SK-N-SH treated with all-trans-retinoic acid at 6 μM for 48 hours (cell line): ENCODE measurements around the gene PLXND1.

ENCODE experiments used
- ATAC-seq: fragments of 200-7000 bp; cut with Tn5 transposase; 3 replicates; pipeline ENCODE4 v1.9.1; 2020; ENCODE audit warnings: mild to moderate bottlenecking, moderate library complexity
- ARNTL ChIP-seq: fragments of 450-650 bp; formaldehyde crosslinking; IDR thresholded peaks from 2 replicates; pipeline ENCODE4 v1.5.0; 2020; ENCODE audit warnings: low read depth, mild to moderate bottlenecking, moderate library complexity, borderline replicate concordance
- BACH2 ChIP-seq: fragments of 250-450 bp; sonication (Bioruptor Pico); IDR thresholded peaks from 2 replicates; pipeline ENCODE4 v1.9.0; 2021; ENCODE audit warnings: mild to moderate bottlenecking, borderline replicate concordance
- CSDC2 ChIP-seq: fragments of 250-450 bp; sonication (Bioruptor Pico); IDR thresholded peaks from 2 replicates; pipeline ENCODE4 v1.5.0; 2020; ENCODE audit warnings: mild to moderate bottlenecking, moderate library complexity
- ESRRG ChIP-seq: fragments of 250-450 bp; sonication (Bioruptor Pico); IDR thresholded peaks from 2 replicates; pipeline ENCODE4 v1.6.1; 2021; ENCODE audit warnings: mild to moderate bottlenecking
- GLIS3 ChIP-seq: fragments of 250-450 bp; sonication (Bioruptor Pico); IDR thresholded peaks from 2 replicates; pipeline ENCODE4 v1.5.0; 2020; ENCODE audit warnings: mild to moderate bottlenecking, moderate library complexity
- ISL1 ChIP-seq: fragments of 250-450 bp; sonication (Bioruptor Pico); IDR thresholded peaks from 2 replicates; pipeline ENCODE4 v2.1.2; 2022; ENCODE audit warnings: mild to moderate bottlenecking, moderate library complexity
- OSR1 ChIP-seq: fragments of 250-450 bp; sonication (Bioruptor Pico); IDR thresholded peaks from 2 replicates; pipeline ENCODE4 v1.8.0; 2022; ENCODE audit warnings: moderate library complexity, mild to moderate bottlenecking, inconsistent platforms
- PATZ1 ChIP-seq: fragments of 250-450 bp; sonication (Bioruptor Pico); IDR thresholded peaks from 2 replicates; pipeline ENCODE4 v1.8.0; 2020; ENCODE audit warnings: mild to moderate bottlenecking, moderate library complexity, borderline replicate concordance
- POU6F1 ChIP-seq: fragments of 250-450 bp; sonication (Bioruptor Pico); IDR thresholded peaks from 2 replicates; pipeline ENCODE4 v1.8.0; 2021; ENCODE audit warnings: low read depth, mild to moderate bottlenecking, moderate library complexity, borderline replicate concordance
- PPARA ChIP-seq: fragments of 250-450 bp; sonication (Bioruptor Pico); IDR thresholded peaks from 2 replicates; pipeline ENCODE4 v1.5.0; 2020; ENCODE audit warnings: mild to moderate bottlenecking, borderline replicate concordance
- RARB ChIP-seq: fragments of 250-450 bp; sonication (Bioruptor Pico); IDR thresholded peaks from 2 replicates; pipeline ENCODE4 v1.8.0; 2021; ENCODE audit warnings: mild to moderate bottlenecking, moderate library complexity
- SNAI2 ChIP-seq: fragments of 250-450 bp; sonication (Bioruptor Pico); IDR thresholded peaks from 2 replicates; pipeline ENCODE4 v1.5.0; 2020; ENCODE audit warnings: mild to moderate bottlenecking, moderate library complexity
- ZC3H10 ChIP-seq: fragments of 250-450 bp; sonication (Bioruptor Pico); IDR thresholded peaks from 2 replicates; pipeline ENCODE4 v1.5.1; 2021; ENCODE audit warnings: mild to moderate bottlenecking, moderate library complexity
- ZFP3 ChIP-seq: fragments of 250-450 bp; sonication (Bioruptor Pico); IDR thresholded peaks from 2 replicates; pipeline ENCODE4 v1.5.0; 2020; ENCODE audit warnings: mild to moderate bottlenecking, moderate library complexity
- ZFP30 ChIP-seq: fragments of 450-650 bp; formaldehyde crosslinking; IDR thresholded peaks from 2 replicates; pipeline ENCODE4 v1.5.0; 2022; ENCODE audit warnings: mild to moderate bottlenecking, moderate library complexity
- ZNF565 ChIP-seq: fragments of 450-650 bp; formaldehyde crosslinking; conservative IDR thresholded peaks from 2 replicates; pipeline ENCODE4 v1.5.0; 2020; ENCODE audit warnings: low read depth, mild to moderate bottlenecking, moderate library complexity
- ZNF70 ChIP-seq: fragments of 450-650 bp; formaldehyde crosslinking; IDR thresholded peaks from 2 replicates; pipeline ENCODE4 v1.5.0; 2020; ENCODE audit warnings: mild to moderate bottlenecking, moderate library complexity
- ZNF8 ChIP-seq: fragments of 450-650 bp; formaldehyde crosslinking; IDR thresholded peaks from 2 replicates; pipeline ENCODE4 v1.5.0; 2020; ENCODE audit warnings: mild to moderate bottlenecking, moderate library complexity
- TF ChIP-seq, protein P1 (sequence below): fragments of 250-450 bp; sonication (Bioruptor Pico); IDR thresholded peaks from 2 replicates; pipeline ENCODE4 v1.5.0; 2020; ENCODE audit warnings: mild to moderate bottlenecking, moderate library complexity
- TF ChIP-seq, protein P2 (sequence below): fragments of 250-450 bp; sonication (Bioruptor Pico); IDR thresholded peaks from 2 replicates; pipeline ENCODE4 v1.5.1; 2020; ENCODE audit warnings: low read depth, mild to moderate bottlenecking, moderate library complexity
- TF ChIP-seq, protein P3 (sequence below): fragments of 250-450 bp; sonication (Bioruptor Pico); IDR thresholded peaks from 2 replicates; pipeline ENCODE4 v1.5.1; 2021; ENCODE audit warnings: mild to moderate bottlenecking, moderate library complexity

PLXND1 gene

DNA sequence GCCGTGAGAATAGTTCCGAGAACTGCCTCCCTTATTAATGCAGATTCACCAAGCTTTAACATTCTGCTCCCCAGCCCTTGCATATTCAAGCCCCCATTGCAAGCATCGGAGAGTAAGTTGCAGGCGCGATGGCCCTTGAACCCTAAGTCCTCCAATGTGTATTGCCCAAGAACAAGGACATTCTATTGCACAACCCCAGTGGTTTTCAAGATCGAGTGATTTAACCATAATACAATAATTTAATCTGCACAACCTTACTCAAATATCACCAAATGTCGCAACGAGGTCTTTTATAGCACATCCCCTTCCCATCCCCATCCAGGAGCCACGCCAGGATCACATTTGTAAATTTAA, 21.7 kb upstream of the PLXND1 start:
- ATAC-seq = no peak; the same call in 2 of the 3 replicates
- no peak for TF ChIP-seq POU6F1 (CRISPR knock-in tag)

GRCh38 chr3:129627350-129628168, 21.1 kb upstream of the PLXND1 start:
- TF ChIP-seq ZNF8 (no peak), OSR1 (CRISPR knock-in tag) (no peak), ESRRG (no peak), SNAI2 (CRISPR knock-in tag) (no peak), CSDC2 (CRISPR knock-in tag) (no peak), RARB (CRISPR knock-in tag) (no peak), ISL1 (CRISPR knock-in tag) (no peak), ZNF70 (CRISPR knock-in tag) (no peak), ZC3H10 (CRISPR knock-in tag) (no peak), PATZ1 (no peak)
- TF ChIP-seq, protein P1, sequence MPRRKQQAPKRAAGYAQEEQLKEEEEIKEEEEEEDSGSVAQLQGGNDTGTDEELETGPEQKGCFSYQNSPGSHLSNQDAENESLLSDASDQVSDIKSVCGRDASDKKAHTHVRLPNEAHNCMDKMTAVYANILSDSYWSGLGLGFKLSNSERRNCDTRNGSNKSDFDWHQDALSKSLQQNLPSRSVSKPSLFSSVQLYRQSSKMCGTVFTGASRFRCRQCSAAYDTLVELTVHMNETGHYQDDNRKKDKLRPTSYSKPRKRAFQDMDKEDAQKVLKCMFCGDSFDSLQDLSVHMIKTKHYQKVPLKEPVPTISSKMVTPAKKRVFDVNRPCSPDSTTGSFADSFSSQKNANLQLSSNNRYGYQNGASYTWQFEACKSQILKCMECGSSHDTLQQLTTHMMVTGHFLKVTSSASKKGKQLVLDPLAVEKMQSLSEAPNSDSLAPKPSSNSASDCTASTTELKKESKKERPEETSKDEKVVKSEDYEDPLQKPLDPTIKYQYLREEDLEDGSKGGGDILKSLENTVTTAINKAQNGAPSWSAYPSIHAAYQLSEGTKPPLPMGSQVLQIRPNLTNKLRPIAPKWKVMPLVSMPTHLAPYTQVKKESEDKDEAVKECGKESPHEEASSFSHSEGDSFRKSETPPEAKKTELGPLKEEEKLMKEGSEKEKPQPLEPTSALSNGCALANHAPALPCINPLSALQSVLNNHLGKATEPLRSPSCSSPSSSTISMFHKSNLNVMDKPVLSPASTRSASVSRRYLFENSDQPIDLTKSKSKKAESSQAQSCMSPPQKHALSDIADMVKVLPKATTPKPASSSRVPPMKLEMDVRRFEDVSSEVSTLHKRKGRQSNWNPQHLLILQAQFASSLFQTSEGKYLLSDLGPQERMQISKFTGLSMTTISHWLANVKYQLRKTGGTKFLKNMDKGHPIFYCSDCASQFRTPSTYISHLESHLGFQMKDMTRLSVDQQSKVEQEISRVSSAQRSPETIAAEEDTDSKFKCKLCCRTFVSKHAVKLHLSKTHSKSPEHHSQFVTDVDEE = no peak
- TF ChIP-seq, protein P2, sequence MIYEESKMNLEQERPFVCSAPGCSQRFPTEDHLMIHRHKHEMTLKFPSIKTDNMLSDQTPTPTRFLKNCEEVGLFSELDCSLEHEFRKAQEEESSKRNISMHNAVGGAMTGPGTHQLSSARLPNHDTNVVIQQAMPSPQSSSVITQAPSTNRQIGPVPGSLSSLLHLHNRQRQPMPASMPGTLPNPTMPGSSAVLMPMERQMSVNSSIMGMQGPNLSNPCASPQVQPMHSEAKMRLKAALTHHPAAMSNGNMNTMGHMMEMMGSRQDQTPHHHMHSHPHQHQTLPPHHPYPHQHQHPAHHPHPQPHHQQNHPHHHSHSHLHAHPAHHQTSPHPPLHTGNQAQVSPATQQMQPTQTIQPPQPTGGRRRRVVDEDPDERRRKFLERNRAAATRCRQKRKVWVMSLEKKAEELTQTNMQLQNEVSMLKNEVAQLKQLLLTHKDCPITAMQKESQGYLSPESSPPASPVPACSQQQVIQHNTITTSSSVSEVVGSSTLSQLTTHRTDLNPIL (CRISPR knock-in tag) = no peak
- ATAC-seq = peak; percentile 60

DNA sequence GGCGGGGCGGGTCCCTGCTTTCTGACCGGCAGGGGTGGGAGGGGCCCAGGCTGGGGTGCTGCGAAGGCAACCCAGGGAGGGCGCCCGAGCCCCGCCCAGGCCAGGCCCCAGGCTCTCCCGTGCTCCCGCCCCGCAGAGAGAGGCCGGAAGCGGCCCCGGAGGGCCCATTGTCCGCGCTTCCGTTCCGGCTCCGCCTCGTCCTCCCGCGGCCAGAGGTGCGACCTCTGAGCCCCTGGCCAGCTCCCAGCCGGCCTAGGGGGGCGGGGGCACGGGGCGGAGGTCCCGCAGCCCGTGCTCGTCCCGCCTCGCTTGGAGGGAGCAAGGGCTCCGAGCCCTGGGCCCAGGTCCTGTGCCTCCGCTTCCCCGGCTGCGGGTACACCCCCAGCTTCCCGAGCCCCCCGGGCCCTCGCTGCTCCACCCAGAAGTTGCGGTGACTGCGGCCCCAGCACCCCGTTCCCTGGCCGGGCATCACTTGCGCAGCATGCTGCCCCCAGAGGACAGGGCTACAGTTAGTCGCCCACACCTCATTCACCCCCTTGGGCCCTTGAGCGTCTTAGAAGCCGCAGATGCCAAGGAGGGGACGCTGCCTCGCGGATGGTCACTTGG, 20.4 kb upstream of the PLXND1 start:
- no peak for ATAC-seq
- TF ChIP-seq RARB (CRISPR knock-in tag) = no peak
- TF ChIP-seq ZNF565 (CRISPR knock-in tag) = no peak
- no peak for TF ChIP-seq ESRRG
- TF ChIP-seq, protein P3, sequence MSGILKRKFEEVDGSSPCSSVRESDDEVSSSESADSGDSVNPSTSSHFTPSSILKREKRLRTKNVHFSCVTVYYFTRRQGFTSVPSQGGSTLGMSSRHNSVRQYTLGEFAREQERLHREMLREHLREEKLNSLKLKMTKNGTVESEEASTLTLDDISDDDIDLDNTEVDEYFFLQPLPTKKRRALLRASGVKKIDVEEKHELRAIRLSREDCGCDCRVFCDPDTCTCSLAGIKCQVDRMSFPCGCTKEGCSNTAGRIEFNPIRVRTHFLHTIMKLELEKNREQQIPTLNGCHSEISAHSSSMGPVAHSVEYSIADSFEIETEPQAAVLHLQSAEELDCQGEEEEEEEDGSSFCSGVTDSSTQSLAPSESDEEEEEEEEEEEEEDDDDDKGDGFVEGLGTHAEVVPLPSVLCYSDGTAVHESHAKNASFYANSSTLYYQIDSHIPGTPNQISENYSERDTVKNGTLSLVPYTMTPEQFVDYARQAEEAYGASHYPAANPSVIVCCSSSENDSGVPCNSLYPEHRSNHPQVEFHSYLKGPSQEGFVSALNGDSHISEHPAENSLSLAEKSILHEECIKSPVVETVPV (CRISPR knock-in tag) = no peak
- TF ChIP-seq PPARA (CRISPR knock-in tag) = no peak
- TF ChIP-seq ARNTL (CRISPR knock-in tag) = no peak
- no peak for TF ChIP-seq ZC3H10 (CRISPR knock-in tag)
- no peak for TF ChIP-seq PATZ1
- no peak for TF ChIP-seq ZFP30 (CRISPR knock-in tag)
- TF ChIP-seq, protein P2 (CRISPR knock-in tag) = no peak
- TF ChIP-seq CSDC2 (CRISPR knock-in tag) = no peak
- TF ChIP-seq GLIS3 (CRISPR knock-in tag) = no peak
- TF ChIP-seq ZNF70 (CRISPR knock-in tag) = no peak
- no peak for TF ChIP-seq ZFP3 (CRISPR knock-in tag)
- TF ChIP-seq SNAI2 (CRISPR knock-in tag) = no peak
- no peak for TF ChIP-seq OSR1 (CRISPR knock-in tag)
- TF ChIP-seq ISL1 (CRISPR knock-in tag) = no peak
- TF ChIP-seq POU6F1 (CRISPR knock-in tag) = no peak
- no peak for TF ChIP-seq BACH2 (CRISPR knock-in tag)
